Activated CD8-positive, alpha-beta memory T cell treated with anti-CD3 and anti-CD28 coated beads, Interleukin-2, amount 50 U/mL, for 4 hours (primary cell): ENCODE results near the gene OR4F15.
"Not testable (repeated sequence)": the region's sequence is repeated elsewhere in the genome, so short reads cannot be mapped to it uniquely, and the experiment has no call there.

ENCODE experiments used
- DNase-seq: peaks from one replicate; pipeline ENCODE4 v3.0.0-alpha.2; 2020

Gene OR4F15

GRCh38 chr15:101811902-101812301 is at the start of gene OR4F15:
Gene OR4F15, plus strand, starts transcription at chr15:101812202. Its CDS starts 5,985 bp downstream, at chr15:101818187.
- no peak for DNase-seq

- DNase-seq = not testable (repeated sequence)
Observed at GRCh38 chr15:101764669-101765339, 47.2 kb upstream of the OR4F15 start.

- not testable (repeated sequence) for DNase-seq
Observed at GRCh38 chr15:101765340-101765671, 46.7 kb upstream of the OR4F15 start.

GRCh38 chr15:101765772-101766456 is 46.1 kb upstream of the OR4F15 start:
- no peak for DNase-seq

GRCh38 chr15:101767083-101767640 is 44.8 kb upstream of the OR4F15 start:
- not testable (repeated sequence) for DNase-seq

- no peak for DNase-seq
Observed at GRCh38 chr15:101772921-101773320, 39.1 kb upstream of the OR4F15 start.

GRCh38 chr15:101773496-101774100 is 38.4 kb upstream of the OR4F15 start:
- DNase-seq = no peak

GRCh38 chr15:101775136-101775535 is 36.9 kb upstream of the OR4F15 start:
- DNase-seq = no peak

GRCh38 chr15:101778576-101778975 is 33.4 kb upstream of the OR4F15 start:
- not testable (repeated sequence) for DNase-seq

- not testable (repeated sequence) for DNase-seq
Observed at GRCh38 chr15:101780225-101780624, 31.8 kb upstream of the OR4F15 start.

GRCh38 chr15:101781928-101782327 is 30.1 kb upstream of the OR4F15 start:
- no peak for DNase-seq

GRCh38 chr15:101784644-101785043 is 27.4 kb upstream of the OR4F15 start:
- DNase-seq = no peak

- DNase-seq = not testable (repeated sequence)
Observed at GRCh38 chr15:101786422-101786821, 25.6 kb upstream of the OR4F15 start.

- DNase-seq = not testable (repeated sequence)
Observed at GRCh38 chr15:101788001-101788400, 24.0 kb upstream of the OR4F15 start.

GRCh38 chr15:101788503-101789269 is 23.3 kb upstream of the OR4F15 start:
- DNase-seq = not testable (repeated sequence)

GRCh38 chr15:101790748-101791147 is 21.3 kb upstream of the OR4F15 start:
- not testable (repeated sequence) for DNase-seq

GRCh38 chr15:101793981-101794380 is 18.0 kb upstream of the OR4F15 start:
- not testable (repeated sequence) for DNase-seq

GRCh38 chr15:101795455-101795854 is 16.5 kb upstream of the OR4F15 start:
- DNase-seq = no peak

GRCh38 chr15:101799665-101800064 is 12.3 kb upstream of the OR4F15 start:
- no peak for DNase-seq

- DNase-seq = no peak
Observed at GRCh38 chr15:101801048-101801447, 11.0 kb upstream of the OR4F15 start.

GRCh38 chr15:101803209-101803608 is 8.8 kb upstream of the OR4F15 start, which contains the start of gene OR4F6:
Gene OR4F6, plus strand, starts transcription at chr15:101803509. Its CDS starts 2,211 bp downstream, at chr15:101805720.
- no peak for DNase-seq

GRCh38 chr15:101803676-101804075 is 8.3 kb upstream of the OR4F15 start:
- no peak for DNase-seq

- DNase-seq = no peak
Observed at GRCh38 chr15:101804375-101804774, 7.6 kb upstream of the OR4F15 start.
